HTR-8/SVneo (cell line): Measurements from ENCODE around the gene ZCCHC2.

Experiments used
- DNase-seq: peaks from one replicate; pipeline ENCODE4 v3.0.0; 2011; ENCODE audit warnings: low spot score, mixed read lengths; ENCODE audit not compliant: insufficient read length
- FAIRE-seq: peaks from 2 replicates; lab custom pipeline; 2011; peaks lifted over from hg19 to GRCh38; lab: Jason Lieb, UNC

Gene ZCCHC2

GRCh38 chr18:62531931-62532330 is 9.1 kb downstream of the ZCCHC2 start:
- DNase-seq (no peak), FAIRE-seq (no peak)

GRCh38 chr18:62536005-62536404 is 13.2 kb downstream of the ZCCHC2 start:
- DNase-seq: no peak
- no peak for FAIRE-seq

DNA sequence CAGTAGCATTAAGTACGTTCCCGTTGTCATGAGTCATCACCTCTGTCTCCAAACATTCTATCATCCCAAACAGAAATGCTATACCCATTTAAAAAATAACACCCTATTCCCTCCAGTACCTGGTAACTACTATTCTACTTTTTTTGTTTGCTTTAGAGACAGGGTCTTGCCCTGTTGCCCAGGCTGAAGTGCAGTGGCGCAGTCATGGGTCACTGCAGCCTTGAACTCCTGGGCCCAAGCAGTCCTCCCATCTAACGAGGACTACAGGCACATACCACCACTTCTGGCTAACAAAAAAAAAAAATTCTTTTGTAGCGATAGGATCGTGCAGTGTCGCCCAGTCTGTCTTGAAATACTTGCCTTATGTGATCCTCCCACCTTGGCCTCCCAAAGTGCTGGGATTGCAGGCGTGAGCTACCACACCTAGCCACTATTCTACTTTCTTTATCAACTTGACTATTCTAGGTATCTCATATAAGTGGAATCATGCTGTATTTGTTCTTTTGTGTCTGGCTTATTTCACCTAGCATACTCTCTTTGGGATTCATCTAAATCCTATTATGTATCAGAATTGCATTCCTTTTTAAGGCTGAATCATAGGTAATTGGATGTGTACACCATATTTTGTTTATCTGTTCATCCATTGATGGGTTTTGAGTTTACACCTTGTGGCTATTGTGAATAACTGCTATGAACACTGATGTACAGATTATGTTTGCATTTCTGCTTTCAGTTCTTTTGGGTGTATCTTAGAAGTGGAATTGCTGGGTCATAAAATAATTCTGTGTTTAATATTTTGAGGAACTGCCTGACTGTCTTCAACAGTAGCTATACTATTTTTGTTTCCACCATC is 14.4 kb downstream of the ZCCHC2 start:
- FAIRE-seq: no peak
- DNase-seq: no peak

DNA sequence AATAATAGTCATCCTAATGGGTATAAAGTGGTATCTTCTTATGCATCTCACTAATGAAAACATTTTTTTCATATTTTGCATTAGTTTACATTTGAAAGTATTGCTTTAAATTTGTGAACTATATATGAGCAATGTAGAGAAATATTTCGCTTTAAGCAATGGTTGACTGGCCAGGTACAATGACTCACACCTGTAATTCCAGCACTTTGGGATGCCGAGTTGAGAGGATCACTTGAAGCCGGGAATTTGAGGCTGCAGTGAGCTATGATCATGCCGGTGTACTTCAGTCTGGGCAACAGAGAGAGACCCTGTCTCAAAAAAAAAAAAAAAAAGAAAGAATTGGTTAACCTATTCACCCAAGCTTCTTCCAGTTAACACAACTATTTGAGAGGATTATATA is 15.1 kb downstream of the ZCCHC2 start:
- DNase-seq: no peak
- FAIRE-seq: no peak

DNA sequence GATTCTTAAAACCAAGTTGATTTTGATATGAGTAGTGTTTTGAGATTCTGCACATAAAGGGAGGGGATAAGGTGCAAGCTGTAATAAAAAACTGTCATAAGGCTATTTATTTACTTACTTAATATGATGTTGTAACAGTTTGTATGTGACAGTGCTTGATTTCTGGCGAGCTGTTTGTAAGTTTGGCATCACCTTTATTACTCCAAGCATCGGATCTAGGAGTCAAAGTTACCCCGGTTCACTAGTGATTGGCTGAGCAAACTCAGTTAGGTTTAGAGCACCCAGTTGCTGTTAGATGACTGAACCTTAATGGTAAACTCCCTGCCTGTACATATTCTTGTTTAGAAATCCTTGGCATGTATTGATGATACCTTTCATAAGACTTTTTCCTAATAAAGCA is 16.1 kb downstream of the ZCCHC2 start:
- no peak for DNase-seq
- no peak for FAIRE-seq

GRCh38 chr18:62539284-62540165 is 16.7 kb downstream of the ZCCHC2 start:
- no peak for FAIRE-seq
- DNase-seq: no peak

DNA sequence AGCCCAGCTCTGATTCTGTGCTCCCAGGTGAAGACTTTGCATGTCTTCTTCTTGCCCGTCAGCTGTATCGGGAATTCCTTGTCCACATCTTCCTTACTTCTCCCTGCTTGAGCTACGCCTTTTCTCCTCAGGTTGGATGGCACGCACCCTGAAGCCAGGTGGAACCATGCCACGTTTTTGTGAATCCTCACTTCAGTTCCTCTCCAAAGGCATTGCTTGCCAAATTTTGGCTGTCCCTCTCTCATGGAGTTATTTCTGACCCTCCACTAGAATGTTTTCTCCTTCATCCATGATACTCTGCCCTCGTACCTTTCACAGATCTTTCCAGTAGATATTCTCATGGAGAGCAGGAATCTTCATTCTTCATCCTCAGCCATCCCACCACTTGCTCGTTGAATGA is 20.2 kb downstream of the ZCCHC2 start:
- DNase-seq (no peak), FAIRE-seq (no peak)

DNA sequence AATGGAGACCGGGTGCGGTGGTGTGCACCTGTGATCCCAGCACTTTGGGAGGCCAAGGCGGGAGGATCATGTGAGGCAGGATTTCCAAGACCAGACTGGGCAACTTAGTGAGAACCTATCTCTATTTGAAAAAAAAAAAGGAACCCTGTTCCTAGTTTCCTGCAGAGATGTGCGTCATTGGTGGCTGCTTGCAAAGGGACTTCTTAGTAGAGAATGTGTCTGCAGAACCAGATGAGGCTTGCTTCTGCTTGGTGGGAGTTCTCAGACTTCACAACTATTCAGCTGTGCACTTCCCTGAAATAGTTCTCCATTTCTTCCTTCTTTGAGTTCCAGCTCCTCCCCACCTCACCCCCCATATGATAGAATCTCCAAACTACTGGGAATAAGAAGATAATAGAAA is 22.3 kb downstream of the ZCCHC2 start:
- no peak for DNase-seq
- FAIRE-seq: no peak

GRCh38 chr18:62549755-62550154 is 26.9 kb downstream of the ZCCHC2 start:
- FAIRE-seq (no peak), DNase-seq (no peak)

- no peak for DNase-seq
- FAIRE-seq: no peak
Measured at GRCh38 chr18:62550746-62551145, 27.9 kb downstream of the ZCCHC2 start.

DNA sequence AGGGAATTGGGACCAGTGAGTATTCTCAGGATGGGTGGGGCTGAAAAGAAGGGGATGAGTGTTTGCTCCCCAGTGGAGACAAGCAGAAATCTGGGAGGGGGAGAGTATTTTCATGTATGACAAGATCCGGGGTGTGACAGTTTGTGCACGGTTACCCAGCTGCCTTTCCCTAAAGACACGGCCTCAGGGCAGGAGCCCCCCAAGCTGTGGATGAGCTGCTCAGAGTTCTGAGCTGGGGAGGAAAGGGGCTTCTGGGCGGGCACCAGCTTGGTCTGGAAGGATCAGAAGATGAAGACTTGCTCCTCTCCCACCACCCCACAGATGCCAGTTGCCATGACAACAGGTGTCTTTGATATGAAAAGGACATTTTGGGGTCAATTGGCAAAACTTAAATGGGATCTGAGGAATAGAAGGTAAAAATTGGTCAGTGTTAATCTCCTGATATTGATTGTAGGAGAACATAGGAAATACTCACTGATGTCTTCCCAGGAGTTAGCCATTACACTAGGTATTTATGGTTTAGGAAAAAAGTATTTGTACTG is 29.2 kb downstream of the ZCCHC2 start:
- FAIRE-seq (no peak), DNase-seq (no peak)

- DNase-seq (no peak), FAIRE-seq (no peak)
Measured at GRCh38 chr18:62554061-62554815, 31.4 kb downstream of the ZCCHC2 start.

DNA sequence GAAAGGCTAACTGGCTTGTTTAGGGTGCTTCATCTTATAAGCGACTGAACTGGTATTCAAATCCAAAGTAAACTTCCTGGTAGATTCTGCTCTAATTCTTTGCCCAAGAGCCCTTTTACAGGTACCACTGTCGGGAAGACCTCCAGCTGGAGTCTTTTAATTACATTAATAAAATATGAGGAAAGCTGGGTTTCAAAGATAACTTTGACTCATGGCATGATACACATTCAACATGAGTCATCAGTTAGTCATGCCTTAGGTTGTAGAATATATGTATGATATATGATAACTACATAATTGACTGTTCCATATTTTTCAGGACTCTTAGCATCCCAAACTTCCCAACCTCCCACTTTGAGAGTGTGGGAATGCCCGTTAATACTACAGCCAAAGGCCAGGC is 32.3 kb downstream of the ZCCHC2 start:
- FAIRE-seq: no peak
- DNase-seq: peak; percentile 18

DNA sequence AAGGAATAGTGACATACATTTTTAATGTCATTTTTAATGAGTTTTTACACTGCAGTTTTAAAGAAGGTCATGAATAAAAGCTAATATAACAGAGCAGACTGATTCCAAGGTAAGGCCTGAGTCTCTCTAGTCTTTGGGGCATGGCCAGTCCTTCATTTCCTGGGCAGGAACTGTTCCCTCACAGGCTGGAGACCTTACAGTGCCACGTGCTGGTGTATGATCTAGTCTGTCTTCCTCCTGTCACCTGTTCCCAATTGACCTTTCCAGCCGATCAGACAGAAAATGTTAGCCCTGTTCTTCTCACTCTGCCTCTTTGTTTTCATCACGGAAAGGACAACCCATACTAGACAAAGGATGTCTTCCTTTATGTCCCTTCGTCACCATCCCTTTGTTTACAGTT is 33.6 kb downstream of the ZCCHC2 start:
- DNase-seq (no peak), FAIRE-seq (no peak)

- FAIRE-seq (no peak), DNase-seq (no peak)
Measured at GRCh38 chr18:62558015-62558663, 35.3 kb downstream of the ZCCHC2 start.

DNA sequence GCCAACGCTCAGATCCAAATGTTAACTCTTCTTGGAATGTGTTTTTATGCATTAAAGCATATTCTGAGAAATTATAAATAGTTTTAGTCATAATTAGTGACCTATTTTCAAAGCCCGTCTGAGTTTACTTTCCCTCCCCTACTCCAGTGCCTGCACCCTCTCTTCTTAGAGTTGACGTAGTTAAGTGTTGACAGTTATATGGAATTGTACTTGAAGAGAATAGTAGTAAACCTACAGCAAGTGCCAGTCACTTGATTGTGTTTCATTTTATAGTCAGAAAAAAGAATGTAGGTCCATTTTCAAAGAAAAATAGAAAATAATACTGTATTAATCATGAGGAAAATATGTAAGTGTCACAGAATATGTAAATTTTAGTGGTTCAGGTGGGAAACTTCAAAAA is 41.2 kb downstream of the ZCCHC2 start:
- FAIRE-seq (no peak), DNase-seq (no peak)

DNA sequence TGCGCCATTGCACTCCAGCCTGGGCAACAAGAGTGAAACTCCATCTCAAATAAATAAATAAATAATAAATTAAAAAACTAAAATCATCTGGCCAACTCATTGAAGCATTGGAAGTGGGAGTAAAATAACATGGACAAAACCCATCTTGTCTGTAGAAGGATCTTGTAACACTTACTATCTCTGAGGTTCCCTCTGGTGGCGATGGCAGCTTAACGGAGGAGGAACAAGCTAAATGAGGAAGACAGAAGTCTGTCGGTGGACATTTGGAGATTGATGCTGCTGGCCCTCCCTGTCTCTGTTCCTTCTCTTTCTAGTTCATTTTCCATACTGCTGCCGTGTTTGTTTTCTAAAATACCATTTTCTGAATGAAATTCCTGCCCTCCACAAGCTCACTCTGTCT is 43.4 kb downstream of the ZCCHC2 start:
- FAIRE-seq: no peak
- peak; percentile 9 for DNase-seq

DNA sequence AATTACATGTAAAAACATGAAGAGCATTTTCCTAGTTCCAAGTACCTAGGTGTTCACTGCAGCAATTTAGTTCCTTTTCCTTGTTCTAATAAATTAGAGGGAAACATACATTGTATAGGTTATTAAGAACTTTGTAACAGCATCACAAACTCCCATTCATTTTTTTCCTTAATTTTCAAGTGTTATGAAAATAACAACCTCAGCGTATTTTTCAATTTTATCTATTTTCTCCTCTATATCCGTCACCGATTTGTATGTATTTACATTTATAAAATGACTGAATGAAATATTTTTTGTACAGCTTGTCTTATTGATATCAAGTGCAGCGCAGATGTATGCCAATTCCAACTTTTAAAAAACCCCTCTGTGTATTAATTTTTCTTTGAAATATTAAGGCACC is 44.0 kb downstream of the ZCCHC2 start:
- FAIRE-seq (no peak), DNase-seq (no peak)

DNA sequence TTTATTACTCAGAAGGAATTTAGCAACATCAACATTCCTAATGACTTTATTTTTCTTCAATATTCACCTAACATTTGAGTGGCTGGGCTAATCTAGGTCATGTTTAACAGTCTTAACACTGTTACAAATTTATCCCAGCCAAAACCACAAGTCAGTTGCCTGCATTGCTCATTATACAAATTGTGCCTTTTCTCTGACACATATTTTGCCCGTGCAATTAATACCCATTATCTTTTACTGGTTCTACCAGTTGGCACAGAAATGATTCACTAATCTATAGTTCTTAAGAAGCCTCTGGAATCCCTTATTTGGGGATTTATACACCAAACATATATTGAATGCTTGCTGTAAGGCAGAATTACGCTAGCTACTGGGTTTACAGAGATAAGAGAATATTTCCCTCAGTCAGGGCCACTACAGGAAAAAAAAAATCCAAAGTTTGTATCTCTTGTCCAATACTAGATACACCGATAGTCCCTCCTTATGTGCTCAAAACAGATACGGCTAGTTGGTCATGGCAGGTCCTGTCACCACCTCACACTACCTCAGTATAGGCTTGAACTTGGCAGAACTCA is 46.3 kb downstream of the ZCCHC2 start:
- DNase-seq (no peak), FAIRE-seq (no peak)

GRCh38 chr18:62571037-62571436 is 48.2 kb downstream of the ZCCHC2 start:
- DNase-seq (no peak), FAIRE-seq (no peak)
